ENCODE measurements around the gene BRPF1.
"Not testable (repeated sequence)": the region's sequence is repeated elsewhere in the genome, so short reads cannot be mapped to it uniquely, and the experiment has no call there.

Gene BRPF1

DNA sequence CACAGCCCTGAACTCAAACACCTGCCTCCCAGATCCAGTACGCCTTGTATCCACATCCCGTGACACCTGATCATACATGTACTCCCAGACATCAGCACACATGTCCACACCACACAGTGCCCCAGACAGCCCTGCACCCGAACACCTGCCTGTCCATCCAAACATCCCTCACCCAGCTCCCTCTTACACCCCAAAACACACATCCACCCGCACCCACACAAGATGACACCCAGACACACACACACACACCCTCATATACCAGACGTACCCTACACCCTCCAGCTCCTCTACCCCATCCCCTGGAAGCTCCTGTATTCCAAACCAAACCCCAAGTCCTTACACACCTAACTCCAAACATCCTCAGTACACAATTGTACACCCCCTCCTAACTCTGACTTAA is 37.5 kb downstream of the BRPF1 start:
- DNase-seq (ENCODE audit: low read depth): no peak

DNA sequence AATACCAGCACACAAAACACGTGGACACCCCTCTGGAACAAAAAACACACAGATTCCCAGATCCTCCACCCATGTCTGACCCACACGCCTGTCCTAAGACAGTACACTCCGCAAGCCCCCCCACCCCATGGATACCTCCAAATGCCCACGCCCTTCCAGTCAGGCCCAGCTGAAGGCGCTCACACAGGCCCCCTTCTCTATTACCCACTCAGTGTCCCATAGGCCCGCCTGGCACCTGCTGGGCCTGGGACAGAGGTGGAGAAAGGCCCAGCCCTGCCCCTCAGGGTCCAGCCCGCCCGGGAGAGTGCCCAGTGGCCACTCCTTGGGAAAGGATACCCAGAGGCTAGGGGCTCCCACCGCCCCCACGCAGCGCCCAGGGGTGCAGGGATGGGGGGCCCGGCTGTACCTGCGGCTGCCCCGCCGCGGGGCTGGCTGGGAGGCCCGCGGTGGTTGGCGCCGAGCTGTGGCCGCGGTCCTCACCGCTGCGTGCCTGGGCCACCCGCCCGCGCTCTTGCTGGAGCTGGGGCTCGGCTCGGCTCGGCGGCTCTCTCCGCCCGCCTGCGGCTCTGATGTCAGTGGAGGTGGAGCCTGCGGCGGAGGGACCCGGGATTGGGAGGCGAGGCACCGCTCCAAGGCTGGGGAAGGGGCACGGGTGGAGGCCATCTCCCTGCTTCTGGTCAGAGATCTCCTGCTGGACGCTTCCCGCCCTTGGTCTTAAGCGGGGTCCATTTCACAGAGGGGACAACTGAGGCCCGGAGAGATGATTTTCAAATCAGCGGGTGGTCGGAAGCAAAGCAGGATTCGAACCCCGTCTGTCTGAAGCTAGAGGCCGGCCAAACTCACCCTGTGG is 38.1 kb downstream of the BRPF1 start, which contains the start of gene CAMK1:
Gene CAMK1 (minus strand): TSS at position 522 of the 850 bp plus-strand sequence. CDS start 2,198 bp downstream, outside the sequence.
- DNase-seq (ENCODE audit: low read depth): peak; percentile 51

DNA sequence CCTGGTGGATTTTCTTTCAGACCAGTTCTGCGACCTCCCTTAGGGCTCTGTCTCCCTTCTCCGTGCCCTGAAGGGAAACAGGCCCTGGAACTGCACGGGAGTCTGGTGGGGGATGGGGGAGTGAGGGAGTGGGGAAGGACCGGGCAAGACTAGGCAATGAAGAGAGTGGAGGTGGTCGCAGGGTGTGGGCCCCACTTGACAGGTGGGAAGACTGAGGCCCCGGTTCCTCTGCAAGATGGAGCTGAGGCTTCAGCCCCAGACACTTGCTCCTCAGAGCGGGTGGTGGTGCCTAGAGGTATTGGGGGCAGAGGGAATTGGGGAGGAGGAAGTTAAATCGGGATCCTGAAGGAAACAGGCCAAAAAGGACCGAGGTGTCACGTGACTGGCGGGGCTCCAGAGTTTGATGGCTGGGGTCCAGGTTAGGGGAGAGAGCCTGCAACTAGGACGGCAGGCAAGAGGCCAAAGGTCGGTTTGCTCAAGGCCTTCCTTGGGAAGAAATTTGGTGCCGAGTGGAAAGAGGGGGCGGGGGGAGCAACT is 38.8 kb downstream of the BRPF1 start:
- DNase-seq (ENCODE audit: low read depth): no peak

- DNase-seq (ENCODE audit: low read depth): not testable (repeated sequence)
These were observed 39.5 kb downstream of the BRPF1 start for GRCh38 chr3:9771007-9771406.

DNA sequence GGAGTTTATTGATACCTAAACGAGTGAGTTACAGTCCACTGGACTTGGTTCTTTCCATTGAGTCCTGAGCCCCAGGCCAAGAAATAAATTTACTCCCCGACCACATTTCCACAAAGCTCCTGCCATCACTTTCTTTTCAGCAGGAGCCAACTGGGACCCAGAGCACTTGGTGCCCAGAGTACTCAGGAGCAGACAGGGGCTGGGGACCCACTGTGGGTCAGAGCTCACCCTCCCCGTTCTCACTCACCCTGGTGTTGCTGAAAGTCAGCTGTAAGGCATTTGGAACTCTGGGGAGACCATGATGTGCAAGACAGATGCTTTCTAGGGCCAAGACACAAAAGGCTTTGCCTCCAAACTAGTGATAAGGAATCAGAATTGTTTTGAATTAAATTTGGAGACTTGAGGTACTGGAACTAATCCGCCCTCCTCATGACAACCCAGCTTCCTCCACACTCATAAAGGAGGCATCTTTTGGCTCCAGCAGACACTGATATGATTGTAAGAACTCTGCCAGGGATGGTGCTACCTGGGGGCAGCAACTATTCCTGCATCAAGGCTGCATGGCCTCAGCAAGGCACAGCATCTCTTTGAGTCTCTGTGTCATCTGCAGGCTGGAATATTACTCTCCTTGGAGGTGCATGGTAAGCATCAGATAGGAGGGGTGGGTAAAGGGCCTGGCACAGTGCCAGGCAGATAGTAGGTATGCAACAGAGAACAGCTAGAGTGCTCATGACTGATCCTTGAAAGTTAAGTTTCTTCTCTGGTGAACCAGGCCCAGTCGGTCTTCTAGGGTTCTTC is 45.6 kb downstream of the BRPF1 start:
- no peak for DNase-seq (ENCODE audit: low read depth)

DNA sequence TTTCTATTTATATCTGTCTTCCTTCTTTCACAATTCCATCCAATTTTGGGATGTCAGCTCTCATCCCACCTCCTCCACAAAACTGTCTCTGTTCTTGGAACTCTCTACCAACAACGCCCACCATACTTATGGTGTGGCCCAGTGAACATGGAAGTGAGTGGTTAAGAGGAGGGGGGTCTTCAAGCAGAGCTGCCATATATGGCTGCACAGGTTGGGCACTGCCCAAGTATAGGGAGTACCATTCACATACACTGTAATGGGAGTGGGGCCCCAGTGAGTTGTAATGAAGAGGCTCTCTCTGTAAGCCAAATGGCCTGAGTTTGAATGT is 46.1 kb downstream of the BRPF1 start:
- DNase-seq (ENCODE audit: low read depth): no peak

GRCh38 chr3:9778143-9779074 is 46.9 kb downstream of the BRPF1 start:
- DNase-seq (ENCODE audit: low read depth): peak; percentile 63

- DNase-seq (ENCODE audit: low read depth): no peak
These were observed 47.6 kb downstream of the BRPF1 start for GRCh38 chr3:9779075-9779593.

GRCh38 chr3:9779721-9780457 is 48.4 kb downstream of the BRPF1 start:
- no peak for DNase-seq (ENCODE audit: low read depth)

DNA sequence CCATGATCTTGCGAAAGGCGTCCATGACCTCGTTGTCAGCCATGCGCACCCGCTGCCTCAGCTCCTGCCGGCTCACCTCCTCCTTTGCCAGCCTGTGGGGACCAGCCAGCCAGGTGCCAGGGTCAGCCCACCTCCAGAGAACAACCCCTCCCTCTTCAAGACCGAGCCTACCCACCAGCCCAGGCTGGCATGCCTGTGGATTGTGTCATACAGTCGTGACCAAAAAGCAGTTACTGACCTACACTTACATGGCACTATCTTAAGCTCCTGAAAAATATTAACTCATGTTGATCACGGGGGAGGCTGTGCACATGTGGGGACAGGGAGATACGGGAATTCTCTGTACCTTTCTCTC is 48.9 kb downstream of the BRPF1 start:
- DNase-seq (ENCODE audit: low read depth): no peak

DNA sequence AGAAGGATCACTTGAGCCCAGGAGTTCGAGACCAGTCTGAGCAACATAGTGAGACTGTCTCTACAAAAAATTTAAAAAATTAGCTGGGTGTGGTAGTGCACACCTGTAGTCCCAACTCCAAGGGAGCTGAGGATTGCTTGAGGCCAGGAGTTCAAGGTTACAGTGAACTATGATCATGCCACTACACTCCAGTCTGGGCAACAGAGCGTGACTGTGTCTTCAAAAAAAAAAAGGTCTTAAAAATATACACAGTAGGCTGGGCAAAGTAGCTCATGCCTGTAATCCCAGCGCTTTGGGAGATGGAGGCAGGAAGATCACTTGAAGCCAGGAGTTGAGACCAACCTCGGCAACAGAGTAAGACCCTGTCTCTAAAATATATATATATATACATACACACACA is 49.4 kb downstream of the BRPF1 start:
- no peak for DNase-seq (ENCODE audit: low read depth)

DNA sequence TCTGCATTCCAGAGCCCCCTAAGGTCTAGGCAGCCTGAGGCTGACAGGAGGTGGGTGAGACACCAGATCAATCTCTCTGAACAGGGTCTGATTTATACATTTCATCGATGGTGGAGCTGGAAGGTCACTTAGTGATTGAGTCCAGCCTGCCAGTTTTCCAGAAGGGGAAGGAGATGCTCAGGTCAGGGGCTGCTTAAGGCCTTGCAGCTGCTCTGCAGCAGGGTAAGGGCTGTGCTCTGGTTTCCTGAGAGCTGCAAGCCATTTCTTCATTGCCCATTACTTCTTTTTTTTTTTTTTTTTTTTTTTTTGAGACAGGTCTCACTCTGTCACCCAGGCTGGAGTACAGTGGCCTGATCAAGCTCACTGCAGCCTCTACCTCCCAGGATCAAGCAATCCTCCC is 50.0 kb downstream of the BRPF1 start:
- DNase-seq (ENCODE audit: low read depth): no peak

DNA sequence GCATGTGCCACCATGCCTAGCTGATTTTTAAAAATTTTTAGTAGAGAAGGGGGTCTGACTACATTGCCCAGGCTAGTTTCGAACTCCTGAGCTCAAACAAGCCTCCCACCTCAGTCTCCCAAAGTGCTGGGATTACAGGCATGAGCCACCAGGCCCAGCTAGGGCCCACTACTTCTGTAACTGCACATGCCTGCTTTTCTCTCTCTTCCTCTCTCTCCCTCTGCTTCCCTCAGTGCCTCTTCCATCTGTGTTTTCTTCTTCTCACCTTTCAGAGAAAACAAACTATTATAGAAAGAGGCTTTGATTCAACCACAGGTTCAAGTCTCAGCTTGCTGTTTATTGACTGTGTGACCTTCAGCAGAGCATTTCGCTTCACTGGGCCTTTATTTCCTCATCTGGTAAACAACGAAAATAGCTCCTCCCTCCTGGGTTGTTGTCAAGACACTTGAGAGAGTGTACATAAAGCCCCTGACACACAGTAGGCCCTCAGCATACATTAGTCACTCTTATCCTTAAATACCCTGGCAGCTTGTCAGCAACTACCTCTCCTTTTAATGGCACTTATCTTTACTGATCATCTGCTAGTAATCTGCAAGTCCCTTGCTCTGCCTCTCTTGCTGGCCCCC is 50.6 kb downstream of the BRPF1 start:
- DNase-seq (ENCODE audit: low read depth): no peak

DNA sequence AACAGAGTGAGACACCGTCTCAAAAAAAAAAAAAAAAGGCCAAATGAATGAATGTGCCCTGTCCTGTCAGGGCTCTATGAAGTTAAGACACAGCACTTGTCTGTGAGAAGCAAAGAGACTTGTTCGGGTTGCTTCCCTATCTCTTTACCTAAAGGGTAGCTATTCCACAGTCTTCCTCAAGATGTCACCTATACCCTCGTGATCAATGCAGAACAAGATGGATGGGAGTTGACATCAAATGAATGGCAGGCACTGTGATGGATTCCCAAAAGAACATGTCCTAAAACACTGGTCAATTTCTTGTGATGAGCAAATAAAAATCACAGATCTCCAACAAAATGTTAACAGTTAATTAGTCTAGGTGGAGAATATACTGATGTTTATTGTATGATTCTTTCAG is 51.2 kb downstream of the BRPF1 start:
- DNase-seq (ENCODE audit: low read depth): no peak

GRCh38 chr3:9783954-9784353 is 52.4 kb downstream of the BRPF1 start:
- no peak for DNase-seq (ENCODE audit: low read depth)

GRCh38 chr3:9784965-9785364 is 53.4 kb downstream of the BRPF1 start:
- DNase-seq (ENCODE audit: low read depth): no peak

GRCh38 chr3:9785602-9786001 is 54.1 kb downstream of the BRPF1 start:
- no peak for DNase-seq (ENCODE audit: low read depth)

GRCh38 chr3:9786209-9786739 is 54.7 kb downstream of the BRPF1 start:
- no peak for DNase-seq (ENCODE audit: low read depth)

GRCh38 chr3:9786825-9787669 is 55.5 kb downstream of the BRPF1 start:
- DNase-seq (ENCODE audit: low read depth): no peak

Data from stimulated activated CD4-positive, alpha-beta T cell treated with anti-CD3 and anti-CD28 coated beads, Interleukin-2, amount 100 ng/mL, for 4 hours (primary cell).